Measurements from ENCODE around the gene BCKDHA.

DNA sequence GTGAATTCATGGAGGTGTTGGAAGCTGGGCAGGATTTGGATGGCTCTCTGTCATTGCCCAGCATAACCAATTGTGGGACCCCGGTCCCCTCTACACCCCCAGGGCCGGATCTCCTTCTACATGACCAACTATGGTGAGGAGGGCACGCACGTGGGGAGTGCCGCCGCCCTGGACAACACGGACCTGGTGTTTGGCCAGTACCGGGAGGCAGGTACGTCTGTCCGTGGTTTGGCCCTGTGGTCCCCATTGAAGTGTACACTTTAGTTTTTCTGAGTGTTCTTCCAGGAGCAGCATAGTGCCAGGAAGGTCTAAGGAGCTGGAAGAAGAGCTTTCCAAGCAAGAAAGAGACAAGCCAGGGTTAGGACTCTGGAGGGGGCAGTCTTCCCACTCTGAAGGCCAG lies 16.3 kb downstream of the BCKDHA start:
- TF ChIP-seq CTCF (IDR thresholded peaks at IDR 0.05) (no peak), POLR2A (IDR thresholded peaks at IDR 0.05) (no peak)
